Measurements from ENCODE around the gene CDH13.

DNA sequence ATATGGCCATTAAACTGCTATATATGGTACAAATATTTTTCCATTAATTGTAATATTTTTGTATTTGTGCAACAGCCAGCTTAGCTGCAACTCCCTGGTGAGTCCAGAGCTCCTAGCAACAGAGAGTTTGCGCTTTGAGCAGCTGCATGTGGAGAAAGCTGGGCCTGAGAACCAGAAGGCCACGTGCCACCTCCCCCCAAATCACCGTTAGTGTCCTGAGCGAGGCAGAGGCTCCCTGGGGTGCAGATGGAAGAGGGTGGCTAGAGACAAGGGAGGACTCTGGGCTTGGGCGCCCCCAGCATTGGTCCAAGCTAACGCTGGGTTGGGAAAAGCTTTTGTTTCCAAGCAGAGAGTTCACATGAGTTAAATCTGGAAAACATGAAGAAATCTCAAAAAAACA, 1222.7 kb downstream of the CDH13 start:
- TF ChIP-seq, protein P1, sequence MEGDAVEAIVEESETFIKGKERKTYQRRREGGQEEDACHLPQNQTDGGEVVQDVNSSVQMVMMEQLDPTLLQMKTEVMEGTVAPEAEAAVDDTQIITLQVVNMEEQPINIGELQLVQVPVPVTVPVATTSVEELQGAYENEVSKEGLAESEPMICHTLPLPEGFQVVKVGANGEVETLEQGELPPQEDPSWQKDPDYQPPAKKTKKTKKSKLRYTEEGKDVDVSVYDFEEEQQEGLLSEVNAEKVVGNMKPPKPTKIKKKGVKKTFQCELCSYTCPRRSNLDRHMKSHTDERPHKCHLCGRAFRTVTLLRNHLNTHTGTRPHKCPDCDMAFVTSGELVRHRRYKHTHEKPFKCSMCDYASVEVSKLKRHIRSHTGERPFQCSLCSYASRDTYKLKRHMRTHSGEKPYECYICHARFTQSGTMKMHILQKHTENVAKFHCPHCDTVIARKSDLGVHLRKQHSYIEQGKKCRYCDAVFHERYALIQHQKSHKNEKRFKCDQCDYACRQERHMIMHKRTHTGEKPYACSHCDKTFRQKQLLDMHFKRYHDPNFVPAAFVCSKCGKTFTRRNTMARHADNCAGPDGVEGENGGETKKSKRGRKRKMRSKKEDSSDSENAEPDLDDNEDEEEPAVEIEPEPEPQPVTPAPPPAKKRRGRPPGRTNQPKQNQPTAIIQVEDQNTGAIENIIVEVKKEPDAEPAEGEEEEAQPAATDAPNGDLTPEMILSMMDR (IDR thresholded peaks at IDR 0.05; ENCODE audit: extremely low read depth in 1 of 2, insufficient read depth in 1 of 2, low read depth in 1 of 2, low read length in 2 of 2), result no peak
- no peak for TF ChIP-seq JUN (IDR thresholded peaks at IDR 0.05; ENCODE audit: borderline replicate concordance, insufficient read depth, insufficient read length, low read depth)

Measured in endothelial cell of umbilical vein (primary cell).